ENCODE results near the gene CD82. TPM values are rescaled to one million over a fixed set of nuclear protein-coding genes. Genes with fewer than 3 reads are reported as not detected.

The CD82 gene
- total and polyA plus RNA-seq, 2 of the 8 experiments (the other 6 are each of a cell fraction or from before 2014, with no cell fraction given) = 7.9 to 10.3 TPM

GRCh38 chr11:44527476-44527875 is 38.0 kb upstream of the CD82 start (continued):
- TF ChIP-seq, protein P1, sequence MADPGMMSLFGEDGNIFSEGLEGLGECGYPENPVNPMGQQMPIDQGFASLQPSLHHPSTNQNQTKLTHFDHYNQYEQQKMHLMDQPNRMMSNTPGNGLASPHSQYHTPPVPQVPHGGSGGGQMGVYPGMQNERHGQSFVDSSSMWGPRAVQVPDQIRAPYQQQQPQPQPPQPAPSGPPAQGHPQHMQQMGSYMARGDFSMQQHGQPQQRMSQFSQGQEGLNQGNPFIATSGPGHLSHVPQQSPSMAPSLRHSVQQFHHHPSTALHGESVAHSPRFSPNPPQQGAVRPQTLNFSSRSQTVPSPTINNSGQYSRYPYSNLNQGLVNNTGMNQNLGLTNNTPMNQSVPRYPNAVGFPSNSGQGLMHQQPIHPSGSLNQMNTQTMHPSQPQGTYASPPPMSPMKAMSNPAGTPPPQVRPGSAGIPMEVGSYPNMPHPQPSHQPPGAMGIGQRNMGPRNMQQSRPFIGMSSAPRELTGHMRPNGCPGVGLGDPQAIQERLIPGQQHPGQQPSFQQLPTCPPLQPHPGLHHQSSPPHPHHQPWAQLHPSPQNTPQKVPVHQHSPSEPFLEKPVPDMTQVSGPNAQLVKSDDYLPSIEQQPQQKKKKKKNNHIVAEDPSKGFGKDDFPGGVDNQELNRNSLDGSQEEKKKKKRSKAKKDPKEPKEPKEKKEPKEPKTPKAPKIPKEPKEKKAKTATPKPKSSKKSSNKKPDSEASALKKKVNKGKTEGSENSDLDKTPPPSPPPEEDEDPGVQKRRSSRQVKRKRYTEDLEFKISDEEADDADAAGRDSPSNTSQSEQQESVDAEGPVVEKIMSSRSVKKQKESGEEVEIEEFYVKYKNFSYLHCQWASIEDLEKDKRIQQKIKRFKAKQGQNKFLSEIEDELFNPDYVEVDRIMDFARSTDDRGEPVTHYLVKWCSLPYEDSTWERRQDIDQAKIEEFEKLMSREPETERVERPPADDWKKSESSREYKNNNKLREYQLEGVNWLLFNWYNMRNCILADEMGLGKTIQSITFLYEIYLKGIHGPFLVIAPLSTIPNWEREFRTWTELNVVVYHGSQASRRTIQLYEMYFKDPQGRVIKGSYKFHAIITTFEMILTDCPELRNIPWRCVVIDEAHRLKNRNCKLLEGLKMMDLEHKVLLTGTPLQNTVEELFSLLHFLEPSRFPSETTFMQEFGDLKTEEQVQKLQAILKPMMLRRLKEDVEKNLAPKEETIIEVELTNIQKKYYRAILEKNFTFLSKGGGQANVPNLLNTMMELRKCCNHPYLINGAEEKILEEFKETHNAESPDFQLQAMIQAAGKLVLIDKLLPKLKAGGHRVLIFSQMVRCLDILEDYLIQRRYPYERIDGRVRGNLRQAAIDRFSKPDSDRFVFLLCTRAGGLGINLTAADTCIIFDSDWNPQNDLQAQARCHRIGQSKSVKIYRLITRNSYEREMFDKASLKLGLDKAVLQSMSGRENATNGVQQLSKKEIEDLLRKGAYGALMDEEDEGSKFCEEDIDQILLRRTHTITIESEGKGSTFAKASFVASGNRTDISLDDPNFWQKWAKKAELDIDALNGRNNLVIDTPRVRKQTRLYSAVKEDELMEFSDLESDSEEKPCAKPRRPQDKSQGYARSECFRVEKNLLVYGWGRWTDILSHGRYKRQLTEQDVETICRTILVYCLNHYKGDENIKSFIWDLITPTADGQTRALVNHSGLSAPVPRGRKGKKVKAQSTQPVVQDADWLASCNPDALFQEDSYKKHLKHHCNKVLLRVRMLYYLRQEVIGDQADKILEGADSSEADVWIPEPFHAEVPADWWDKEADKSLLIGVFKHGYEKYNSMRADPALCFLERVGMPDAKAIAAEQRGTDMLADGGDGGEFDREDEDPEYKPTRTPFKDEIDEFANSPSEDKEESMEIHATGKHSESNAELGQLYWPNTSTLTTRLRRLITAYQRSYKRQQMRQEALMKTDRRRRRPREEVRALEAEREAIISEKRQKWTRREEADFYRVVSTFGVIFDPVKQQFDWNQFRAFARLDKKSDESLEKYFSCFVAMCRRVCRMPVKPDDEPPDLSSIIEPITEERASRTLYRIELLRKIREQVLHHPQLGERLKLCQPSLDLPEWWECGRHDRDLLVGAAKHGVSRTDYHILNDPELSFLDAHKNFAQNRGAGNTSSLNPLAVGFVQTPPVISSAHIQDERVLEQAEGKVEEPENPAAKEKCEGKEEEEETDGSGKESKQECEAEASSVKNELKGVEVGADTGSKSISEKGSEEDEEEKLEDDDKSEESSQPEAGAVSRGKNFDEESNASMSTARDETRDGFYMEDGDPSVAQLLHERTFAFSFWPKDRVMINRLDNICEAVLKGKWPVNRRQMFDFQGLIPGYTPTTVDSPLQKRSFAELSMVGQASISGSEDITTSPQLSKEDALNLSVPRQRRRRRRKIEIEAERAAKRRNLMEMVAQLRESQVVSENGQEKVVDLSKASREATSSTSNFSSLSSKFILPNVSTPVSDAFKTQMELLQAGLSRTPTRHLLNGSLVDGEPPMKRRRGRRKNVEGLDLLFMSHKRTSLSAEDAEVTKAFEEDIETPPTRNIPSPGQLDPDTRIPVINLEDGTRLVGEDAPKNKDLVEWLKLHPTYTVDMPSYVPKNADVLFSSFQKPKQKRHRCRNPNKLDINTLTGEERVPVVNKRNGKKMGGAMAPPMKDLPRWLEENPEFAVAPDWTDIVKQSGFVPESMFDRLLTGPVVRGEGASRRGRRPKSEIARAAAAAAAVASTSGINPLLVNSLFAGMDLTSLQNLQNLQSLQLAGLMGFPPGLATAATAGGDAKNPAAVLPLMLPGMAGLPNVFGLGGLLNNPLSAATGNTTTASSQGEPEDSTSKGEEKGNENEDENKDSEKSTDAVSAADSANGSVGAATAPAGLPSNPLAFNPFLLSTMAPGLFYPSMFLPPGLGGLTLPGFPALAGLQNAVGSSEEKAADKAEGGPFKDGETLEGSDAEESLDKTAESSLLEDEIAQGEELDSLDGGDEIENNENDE (IDR thresholded peaks at IDR 0.05; ENCODE audit: insufficient replicate concordance, low read length) = no peak
